Activated naive CD4-positive, alpha-beta T cell treated with anti-CD3 and anti-CD28 coated beads for 36 hours (primary cell): ENCODE results near the gene CD19. TPM values are rescaled to one million over a fixed set of nuclear protein-coding genes. Genes with fewer than 3 reads are reported as not detected.
"Not testable (repeated sequence)": the region's sequence is repeated elsewhere in the genome, so short reads cannot be mapped to it uniquely, and the experiment has no call there.

ENCODE experiments used
- CTCF ChIA-PET: fragments of 350-600 bp; sonication (Branson Sonifier 250); formaldehyde crosslinking; loops from one replicate; lab custom pipeline; 2021; ENCODE audit warnings: antibody characterized with exemption; lab: Charles Lee
- DNase-seq: peaks from one replicate; pipeline ENCODE4 v3.0.0-alpha.2; 2020
- H3K27ac Mint-ChIP-seq: one replicate; pipeline ENCODE4 v1.8.0; 2021; ENCODE audit warnings: mild to moderate bottlenecking, mixed read lengths
- H3K27me3 Mint-ChIP-seq: one replicate; pipeline ENCODE4 v1.8.0; 2021; ENCODE audit warnings: low read depth, mixed read lengths
- H3K36me3 Mint-ChIP-seq: one replicate; pipeline ENCODE4 v1.8.0; 2021; ENCODE audit warnings: low read depth, mixed read lengths
- H3K4me1 Mint-ChIP-seq: one replicate; pipeline ENCODE4 v1.8.0; 2021; ENCODE audit warnings: low read depth, mixed read lengths
- H3K4me3 Mint-ChIP-seq: one replicate; pipeline ENCODE4 v1.8.0; 2021; ENCODE audit warnings: mild to moderate bottlenecking, moderate library complexity, mixed read lengths
- H3K9me3 Mint-ChIP-seq: one replicate; pipeline ENCODE4 v1.8.0; 2021; ENCODE audit warnings: mixed read lengths
- intact Hi-C: fragments of 100-400 bp; cut with micrococcal nuclease; formaldehyde crosslinking; loops from one replicate; pipeline ENCODE4 v1.15.1; 2023
- total RNA-seq, 2 experiments: library from RNA; stranded (reverse); gene quantifications; one replicate each; pipeline ENCODE4 v1.2.3, GENCODE V29; 2021

CD19 gene
- total RNA-seq, 2 experiments from 2014 or later: 0.19 to 0.22 TPM

GRCh38 chr16:28975158-28975599 is 43.4 kb downstream of the CD19 start:
- H3K36me3 Mint-ChIP-seq: peaks cover 3% of the 10 kb centered on the region
- no peak for DNase-seq

GRCh38 chr16:28977703-28978662 is 46.2 kb downstream of the CD19 start:
- no peak for DNase-seq
- Mint-ChIP-seq H3K27me3 (no peaks in the 10 kb centered on the region), H3K9me3 (peaks cover 5% of the 10 kb centered on the region), H3K27ac (no peak overlapping the region), H3K4me1 (peaks cover 34% of the 10 kb centered on the region), H3K4me3 (no peak overlapping the region), H3K36me3 (peaks cover 20% of the 10 kb centered on the region)
- CTCF ChIA-PET: interaction anchor here (0.6 to 1.5 kb wide), 7 partner anchors 8 to 1165 kb away, joined by 3 to 8 read pairs (median 4); no protein-coding TSS in a partner anchor
- intact Hi-C loops: no loop called here

More at GRCh38 chr16:28975158-28975599, 43.4 kb downstream of the CD19 start:
- H3K4me3 Mint-ChIP-seq: peak overlapping the region; percentile 97
- H3K27me3 Mint-ChIP-seq: no peaks in the 10 kb centered on the region
- CTCF ChIA-PET: interaction anchor here (2.1 kb wide), 1 partner anchor 12 kb away, joined by 6 read pairs; no protein-coding TSS in a partner anchor
- no peaks in the 10 kb centered on the region for H3K9me3 Mint-ChIP-seq
- H3K27ac Mint-ChIP-seq: no peak overlapping the region
- intact Hi-C loops: no loop called here
- H3K4me1 Mint-ChIP-seq: peaks cover 34% of the 10 kb centered on the region

- H3K4me1 Mint-ChIP-seq: peaks cover 40% of the 10 kb centered on the region
- H3K27me3 Mint-ChIP-seq, DNase-seq, intact Hi-C loops, H3K27ac Mint-ChIP-seq, H3K9me3 Mint-ChIP-seq, H3K4me3 Mint-ChIP-seq: not testable (repeated sequence)
- CTCF ChIA-PET: interaction anchor here (0.7 to 1.6 kb wide), 5 partner anchors 12 to 127 kb away, joined by 3 to 6 read pairs (median 6); no protein-coding TSS in a partner anchor
- peaks cover 32% of the 10 kb centered on the region for H3K36me3 Mint-ChIP-seq
Observed at GRCh38 chr16:28980330-28980729, 48.6 kb downstream of the CD19 start.

- Mint-ChIP-seq H3K4me1 (peaks cover 36% of the 10 kb centered on the region), H3K9me3 (peaks cover 5% of the 10 kb centered on the region), H3K27ac (no peak overlapping the region), H3K36me3 (peaks cover 37% of the 10 kb centered on the region), H3K27me3 (no peaks in the 10 kb centered on the region), H3K4me3 (no peak overlapping the region)
- CTCF ChIA-PET: interaction anchor here (0.8 to 2.4 kb wide), 4 partner anchors 18 to 128 kb away, joined by 3 to 6 read pairs (median 6); no protein-coding TSS in a partner anchor
- no peak for DNase-seq
- intact Hi-C loops: no loop called here
Observed at GRCh38 chr16:28980929-28981328, 49.2 kb downstream of the CD19 start.

GRCh38 chr16:28981517-28981916 is 49.7 kb downstream of the CD19 start:
- H3K36me3 Mint-ChIP-seq: peaks cover 42% of the 10 kb centered on the region
- CTCF ChIA-PET: interaction anchor here (2.4 kb wide), 1 partner anchor 47 kb away, joined by 6 read pairs; no protein-coding TSS in a partner anchor
- peaks cover 30% of the 10 kb centered on the region for H3K4me1 Mint-ChIP-seq
- peak; percentile 61 for DNase-seq
- H3K4me3 Mint-ChIP-seq: no peak overlapping the region
- no peak overlapping the region for H3K27ac Mint-ChIP-seq
- H3K9me3 Mint-ChIP-seq: peaks cover 5% of the 10 kb centered on the region
- intact Hi-C loops: no loop called here
- no peaks in the 10 kb centered on the region for H3K27me3 Mint-ChIP-seq

GRCh38 chr16:28982418-28982817 is 50.6 kb downstream of the CD19 start:
- peaks cover 31% of the 10 kb centered on the region for H3K4me1 Mint-ChIP-seq
- H3K4me3 Mint-ChIP-seq: no peak overlapping the region

GRCh38 chr16:28982949-28983348 is 51.2 kb downstream of the CD19 start:
- H3K9me3 Mint-ChIP-seq: peaks cover 11% of the 10 kb centered on the region
- CTCF ChIA-PET: interaction anchor here (0.6 to 3.3 kb wide), 3 partner anchors 9 to 46 kb away, joined by 3 to 14 read pairs (median 6); partner anchors contain the start of gene SPNS1
- peaks cover 35% of the 10 kb centered on the region for H3K4me1 Mint-ChIP-seq

More at GRCh38 chr16:28982418-28982817, 50.6 kb downstream of the CD19 start:
- H3K36me3 Mint-ChIP-seq: peaks cover 51% of the 10 kb centered on the region
- intact Hi-C loops: no loop called here
- no peak overlapping the region for H3K27ac Mint-ChIP-seq
- DNase-seq: no peak
- H3K27me3 Mint-ChIP-seq: no peaks in the 10 kb centered on the region
- CTCF ChIA-PET: interaction anchor here (0.6 to 3.3 kb wide), 3 partner anchors 9 to 46 kb away, joined by 3 to 14 read pairs (median 6); partner anchors contain the start of gene SPNS1
- H3K9me3 Mint-ChIP-seq: peaks cover 9% of the 10 kb centered on the region

GRCh38 chr16:28983644-28984043 is 51.9 kb downstream of the CD19 start:
- Mint-ChIP-seq H3K36me3 (peaks cover 59% of the 10 kb centered on the region), H3K9me3 (peaks cover 11% of the 10 kb centered on the region), H3K27me3 (no peaks in the 10 kb centered on the region), H3K4me1 (peaks cover 34% of the 10 kb centered on the region), H3K27ac (peak overlapping the region; percentile 32), H3K4me3 (peak overlapping the region; percentile 45)
- no peak for DNase-seq
- CTCF ChIA-PET: interaction anchor here (3.3 kb wide), 1 partner anchor 10 kb away, joined by 14 read pairs; the partner anchor contains the start of gene SPNS1
- intact Hi-C loops: loop anchor here (1.0 kb wide), 1 partner anchor 33 kb away; the partner anchor contains the start of gene NFATC2IP

More at GRCh38 chr16:28982949-28983348, 51.2 kb downstream of the CD19 start:
- Mint-ChIP-seq H3K36me3 (peaks cover 57% of the 10 kb centered on the region), H3K4me3 (no peak overlapping the region), H3K27ac (peak overlapping the region; percentile 32), H3K27me3 (no peaks in the 10 kb centered on the region)
- no peak for DNase-seq
- intact Hi-C loops: no loop called here

GRCh38 chr16:28984091-28984490 is 52.3 kb downstream of the CD19 start:
- DNase-seq: no peak
- Mint-ChIP-seq H3K9me3 (peaks cover 11% of the 10 kb centered on the region), H3K27ac (peak overlapping the region; percentile 32), H3K4me1 (peaks cover 38% of the 10 kb centered on the region), H3K36me3 (peaks cover 62% of the 10 kb centered on the region), H3K27me3 (no peaks in the 10 kb centered on the region), H3K4me3 (peak overlapping the region; percentile 45)
- CTCF ChIA-PET: interaction anchor here (0.5 to 3.3 kb wide), 3 partner anchors 10 to 32 kb away, joined by 3 to 14 read pairs (median 6); partner anchors contain the start of gene SPNS1
- intact Hi-C loops: loop anchor here (1.0 kb wide), 1 partner anchor 34 kb away; the partner anchor contains the start of gene NFATC2IP

GRCh38 chr16:28984619-28985135 is 52.9 kb downstream of the CD19 start, which contains the start of gene LAT:
TSS of gene LAT (plus strand) at chr16:28985052. CDS start at chr16:28985418, 366 bp downstream.
- peaks cover 44% of the 10 kb centered on the region for H3K4me1 Mint-ChIP-seq
- DNase-seq: peak; percentile 84
- H3K27ac Mint-ChIP-seq: peak within 1 kb of the TSS; percentile 99
- peaks cover 11% of the 10 kb centered on the region for H3K9me3 Mint-ChIP-seq
- peak within 1 kb of the TSS; percentile 100 for H3K4me3 Mint-ChIP-seq
- intact Hi-C loops: loop anchor here (1.0 kb wide), 2 partner anchors 10 to 34 kb away; partner anchors contain the start of genes NFATC2IP and SPNS1
- H3K27me3 Mint-ChIP-seq: no peaks in the 10 kb centered on the region
- H3K36me3 Mint-ChIP-seq: peaks cover 66% of the 10 kb centered on the region
- CTCF ChIA-PET: interaction anchor here (0.5 to 3.3 kb wide), 4 partner anchors 11 to 31 kb away, joined by 3 to 14 read pairs (median 4); partner anchors contain the start of gene SPNS1

- H3K4me1 Mint-ChIP-seq: peaks cover 52% of the 10 kb centered on the region
- H3K36me3 Mint-ChIP-seq: peaks cover 70% of the 10 kb centered on the region
- CTCF ChIA-PET: interaction anchor here (0.5 to 3.3 kb wide), 9 partner anchors 8 to 115 kb away, joined by 3 to 14 read pairs (median 4); partner anchors contain the start of gene SPNS1
- intact Hi-C loops: loop anchor here (1.0 kb wide), 1 partner anchor 11 kb away; the partner anchor contains the start of gene SPNS1
- peak overlapping the region; percentile 99 for H3K27ac Mint-ChIP-seq
- H3K9me3 Mint-ChIP-seq: peaks cover 11% of the 10 kb centered on the region
- no peaks in the 10 kb centered on the region for H3K27me3 Mint-ChIP-seq
- peak overlapping the region; percentile 100 for H3K4me3 Mint-ChIP-seq
- peak; percentile 50 for DNase-seq
Observed at GRCh38 chr16:28985211-28986041, 53.7 kb downstream of the CD19 start.
